ENCODE data around the gene RMI1.

The RMI1 gene

DNA sequence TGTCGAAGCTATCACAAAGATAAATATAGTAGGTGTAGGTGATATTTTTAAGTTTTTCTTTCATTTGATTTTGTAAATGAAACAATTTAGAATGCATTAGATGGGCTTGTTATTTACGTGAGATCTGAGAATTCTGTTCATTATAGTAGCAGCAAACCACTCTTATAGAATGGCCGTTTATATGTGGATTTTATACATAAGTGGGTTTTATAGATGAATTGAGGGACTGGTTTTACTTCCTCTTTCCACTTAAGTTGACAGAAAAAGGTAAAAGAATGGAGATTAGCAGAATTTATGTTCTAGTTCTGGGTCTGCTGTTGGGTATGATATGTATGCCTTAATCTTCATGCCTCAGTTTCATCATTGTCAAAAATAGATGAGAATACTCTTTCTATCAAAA, 5.6 kb downstream of the RMI1 start:
- Mint-ChIP-seq H3K36me3 (peaks cover 12% of the 10 kb centered on the region), H3K27me3 (no peaks in the 10 kb centered on the region), H3K9me3 (no peaks in the 10 kb centered on the region), H3K4me1 (peaks cover 25% of the 10 kb centered on the region), H3K4me3 (no peak overlapping the region), H3K27ac (no peak overlapping the region)

DNA sequence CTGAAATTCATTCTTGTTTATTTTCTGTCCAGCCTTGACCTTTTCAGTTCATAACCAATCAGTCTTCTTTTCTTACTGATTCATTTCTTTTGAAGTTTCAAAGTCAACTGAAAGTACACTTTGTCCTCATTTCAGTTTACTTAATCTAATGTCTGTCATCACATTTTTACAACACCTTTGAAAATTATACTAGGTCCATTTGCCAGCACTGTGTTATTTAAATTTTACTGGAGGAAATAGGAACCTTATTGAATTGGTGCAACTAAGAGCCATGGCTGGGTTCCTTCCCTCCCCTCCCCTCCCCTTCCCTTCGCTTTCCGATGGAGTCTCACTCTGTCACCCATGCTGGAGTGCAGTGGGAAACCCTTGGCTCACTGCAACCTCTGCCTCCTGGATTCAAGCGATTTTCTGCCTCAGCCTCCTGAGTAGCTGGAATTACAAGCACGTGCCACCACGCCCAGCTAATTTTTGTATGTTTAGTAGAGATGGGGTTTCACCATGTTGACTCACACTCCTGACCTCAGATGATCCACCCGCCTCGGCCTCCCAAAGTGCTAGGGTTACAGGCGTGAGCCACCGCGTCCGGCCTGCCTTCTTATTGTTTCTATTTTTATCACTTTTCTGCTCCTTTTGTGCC, 6.3 kb downstream of the RMI1 start:
- Mint-ChIP-seq H3K4me3 (no peak overlapping the region), H3K9me3 (no peaks in the 10 kb centered on the region), H3K27me3 (no peaks in the 10 kb centered on the region), H3K36me3 (peaks cover 14% of the 10 kb centered on the region), H3K27ac (no peak overlapping the region), H3K4me1 (peaks cover 20% of the 10 kb centered on the region)

DNA sequence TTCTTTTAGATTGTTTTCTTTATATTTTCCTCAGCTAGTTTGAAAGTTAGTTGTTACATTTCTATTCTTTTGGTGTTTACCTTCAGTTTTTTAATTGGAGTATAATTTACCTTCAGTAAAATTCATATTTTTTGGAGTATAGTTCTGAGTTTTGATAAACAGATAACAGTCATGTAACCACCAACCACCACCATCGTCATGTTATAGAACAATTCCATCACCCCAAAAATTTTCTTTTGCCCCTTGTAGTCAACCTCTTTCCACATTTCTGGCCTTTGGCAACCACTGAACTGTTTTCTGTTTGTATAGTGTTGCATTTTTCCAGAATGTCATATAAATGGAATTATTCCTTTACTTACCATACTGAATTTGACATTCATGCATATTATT, 6.8 kb downstream of the RMI1 start:
- peaks cover 20% of the 10 kb centered on the region for H3K4me1 Mint-ChIP-seq

DNA sequence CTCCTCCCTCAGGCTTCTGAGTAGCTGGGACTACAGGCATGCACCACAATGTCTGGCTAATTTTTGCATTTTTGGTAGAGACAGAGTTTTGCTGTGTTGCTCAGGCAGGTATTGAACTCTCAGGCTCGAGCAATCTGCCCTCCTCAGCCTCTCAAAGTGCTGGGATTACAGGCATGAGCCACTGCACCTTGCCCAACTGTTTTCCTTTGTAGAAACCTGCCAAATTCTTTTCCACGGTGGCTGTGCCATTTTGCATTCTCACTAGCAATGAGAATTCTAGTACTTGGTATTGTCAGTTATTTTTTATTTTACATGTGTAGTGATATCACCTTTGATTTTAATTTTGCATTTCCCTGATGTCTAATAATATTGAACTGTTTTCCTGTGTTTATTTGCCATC, 7.8 kb downstream of the RMI1 start:
- peaks cover 14% of the 10 kb centered on the region for H3K36me3 Mint-ChIP-seq
- H3K4me1 Mint-ChIP-seq, result peaks cover 12% of the 10 kb centered on the region
- H3K9me3 Mint-ChIP-seq, result no peaks in the 10 kb centered on the region
- H3K4me3 Mint-ChIP-seq, result no peak overlapping the region
- H3K27ac Mint-ChIP-seq, result no peak overlapping the region
- no peaks in the 10 kb centered on the region for H3K27me3 Mint-ChIP-seq

More for the DNA sequence above, 6.8 kb downstream of the RMI1 start:
- no peak overlapping the region for H3K27ac Mint-ChIP-seq
- H3K9me3 Mint-ChIP-seq, result no peaks in the 10 kb centered on the region
- H3K4me3 Mint-ChIP-seq, result no peak overlapping the region
- H3K27me3 Mint-ChIP-seq, result no peaks in the 10 kb centered on the region
- peaks cover 14% of the 10 kb centered on the region for H3K36me3 Mint-ChIP-seq

DNA sequence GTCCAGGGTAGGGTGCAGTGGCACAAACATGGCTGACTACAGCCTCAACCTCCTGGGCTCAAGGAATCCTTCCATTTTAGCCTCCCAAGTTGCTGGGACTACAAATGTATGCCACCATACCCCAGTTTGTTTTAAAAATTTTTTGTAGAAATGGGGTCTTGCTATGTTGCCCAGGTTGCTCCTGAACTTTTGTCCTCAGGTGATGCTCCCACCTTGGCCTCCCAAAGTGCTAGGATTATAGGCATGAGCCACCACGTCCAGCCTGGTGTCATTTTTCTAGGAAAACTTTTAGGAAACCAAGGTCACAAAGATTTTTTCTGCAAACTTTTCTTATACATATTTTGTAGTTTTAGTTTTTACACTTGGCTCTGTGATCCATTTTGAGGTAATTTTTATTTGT, 10.8 kb downstream of the RMI1 start:
- Mint-ChIP-seq H3K4me1 (peaks cover 12% of the 10 kb centered on the region), H3K9me3 (no peaks in the 10 kb centered on the region), H3K27me3 (no peaks in the 10 kb centered on the region), H3K27ac (no peak overlapping the region), H3K36me3 (peaks cover 15% of the 10 kb centered on the region), H3K4me3 (no peak overlapping the region)

DNA sequence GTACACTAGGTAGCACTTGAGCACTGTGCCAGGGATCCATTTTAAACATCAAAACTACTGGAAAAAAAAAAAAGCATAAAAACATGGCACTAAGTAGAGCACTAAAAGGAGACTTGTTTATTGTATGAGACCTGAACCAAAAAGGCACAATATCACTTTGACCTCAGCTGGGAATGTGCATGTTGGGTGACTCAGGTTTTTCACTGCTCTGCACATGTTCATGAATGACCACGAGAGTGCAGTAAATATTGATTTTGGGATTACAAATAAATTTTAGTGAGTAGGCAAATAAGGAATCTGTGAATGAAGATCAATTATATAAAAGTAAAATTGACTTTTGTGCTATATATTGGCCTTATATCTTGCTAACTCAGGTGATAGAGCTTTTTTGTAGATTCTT, 11.8 kb downstream of the RMI1 start:
- no peaks in the 10 kb centered on the region for H3K9me3 Mint-ChIP-seq
- H3K36me3 Mint-ChIP-seq, result peaks cover 15% of the 10 kb centered on the region

DNA sequence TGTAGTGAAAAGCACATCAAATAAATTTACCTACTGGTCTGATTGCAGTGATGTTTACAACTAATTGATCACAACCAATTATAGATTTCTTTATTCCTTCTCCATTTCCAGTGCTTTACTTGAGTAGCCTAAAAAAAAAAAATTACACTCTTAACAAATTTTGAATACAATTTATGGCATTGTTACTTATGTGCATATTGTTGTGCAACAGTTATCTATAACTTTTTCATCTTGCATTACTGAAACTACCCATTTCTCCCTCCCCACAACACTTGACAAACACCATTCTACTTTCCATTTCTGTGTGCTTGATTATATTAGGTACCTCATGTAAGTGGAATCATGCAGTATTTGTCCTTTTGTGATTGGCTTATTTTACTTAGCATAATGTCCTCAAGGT, 12.3 kb downstream of the RMI1 start:
- Mint-ChIP-seq H3K27me3 (no peaks in the 10 kb centered on the region), H3K27ac (no peak overlapping the region), H3K4me3 (no peak overlapping the region), H3K4me1 (no peaks in the 10 kb centered on the region), H3K9me3 (no peaks in the 10 kb centered on the region), H3K36me3 (peaks cover 15% of the 10 kb centered on the region)

More for the DNA sequence above, 11.8 kb downstream of the RMI1 start:
- Mint-ChIP-seq H3K27me3 (no peaks in the 10 kb centered on the region), H3K27ac (no peak overlapping the region), H3K4me1 (peaks cover 3% of the 10 kb centered on the region), H3K4me3 (no peak overlapping the region)

DNA sequence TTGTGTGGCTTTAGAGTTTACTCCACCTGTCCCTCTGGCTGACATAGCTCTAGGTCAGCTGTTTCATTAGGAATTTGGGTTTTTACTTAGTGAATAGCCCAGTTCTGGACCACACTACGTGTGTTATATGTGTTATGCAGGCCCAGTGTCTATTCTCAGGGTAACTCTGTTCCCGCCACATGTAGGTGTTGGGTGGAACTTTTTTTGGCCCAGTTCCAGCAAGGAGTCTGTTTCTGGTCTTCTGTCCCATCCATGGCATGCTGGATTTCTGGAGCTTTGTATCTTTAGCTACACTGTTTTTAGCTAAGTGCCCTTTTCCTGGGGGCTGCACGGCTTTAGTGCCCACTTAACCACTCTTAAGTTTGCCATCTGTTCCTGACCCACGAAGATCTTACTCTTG, 15.5 kb downstream of the RMI1 start:
- no peaks in the 10 kb centered on the region for H3K4me1 Mint-ChIP-seq
- H3K4me3 Mint-ChIP-seq, result no peak overlapping the region
- peaks cover 6% of the 10 kb centered on the region for H3K36me3 Mint-ChIP-seq
- no peaks in the 10 kb centered on the region for H3K9me3 Mint-ChIP-seq
- H3K27me3 Mint-ChIP-seq, result no peaks in the 10 kb centered on the region
- H3K27ac Mint-ChIP-seq, result no peak overlapping the region

DNA sequence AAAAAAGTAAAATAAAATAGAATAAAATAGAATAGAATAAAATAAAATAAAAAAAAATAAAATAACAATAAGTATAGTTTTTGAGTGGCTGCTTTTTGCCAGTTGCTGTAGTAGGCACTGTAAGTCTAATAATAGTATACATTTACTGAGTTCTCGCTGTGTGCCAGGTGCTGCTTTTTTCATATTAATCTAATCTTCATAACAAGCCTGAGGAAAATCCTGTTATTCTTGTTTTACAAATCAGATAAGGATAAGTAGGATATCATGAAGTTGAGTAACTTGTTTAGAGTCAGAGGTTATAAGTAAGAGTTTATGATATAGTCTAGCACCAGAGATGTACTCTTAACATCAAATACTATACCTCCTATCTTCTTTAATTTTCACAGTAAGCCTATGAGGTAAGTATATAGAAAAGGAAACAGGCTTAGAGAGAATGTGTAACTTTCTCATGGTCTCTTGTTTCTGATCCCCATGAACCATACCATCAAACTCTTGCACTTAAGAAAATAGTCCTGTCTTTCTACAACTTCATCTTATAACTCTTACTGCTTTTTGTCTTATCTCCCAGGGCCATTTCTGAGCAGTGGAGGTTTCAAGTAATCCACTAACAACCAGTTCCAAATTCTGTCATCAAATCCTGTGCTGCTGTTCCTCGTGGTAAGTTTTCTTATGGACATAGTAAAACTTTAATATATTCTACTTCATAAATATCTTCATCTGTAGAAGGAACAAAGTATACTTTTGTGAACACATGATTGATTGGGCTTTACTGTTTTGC, 18.7 kb downstream of the RMI1 start:
- peaks cover 12% of the 10 kb centered on the region for H3K4me1 Mint-ChIP-seq
- no peak overlapping the region for H3K27ac Mint-ChIP-seq
- H3K36me3 Mint-ChIP-seq, result peaks cover 8% of the 10 kb centered on the region
- no peaks in the 10 kb centered on the region for H3K9me3 Mint-ChIP-seq
- H3K4me3 Mint-ChIP-seq, result no peak overlapping the region
- no peaks in the 10 kb centered on the region for H3K27me3 Mint-ChIP-seq

DNA sequence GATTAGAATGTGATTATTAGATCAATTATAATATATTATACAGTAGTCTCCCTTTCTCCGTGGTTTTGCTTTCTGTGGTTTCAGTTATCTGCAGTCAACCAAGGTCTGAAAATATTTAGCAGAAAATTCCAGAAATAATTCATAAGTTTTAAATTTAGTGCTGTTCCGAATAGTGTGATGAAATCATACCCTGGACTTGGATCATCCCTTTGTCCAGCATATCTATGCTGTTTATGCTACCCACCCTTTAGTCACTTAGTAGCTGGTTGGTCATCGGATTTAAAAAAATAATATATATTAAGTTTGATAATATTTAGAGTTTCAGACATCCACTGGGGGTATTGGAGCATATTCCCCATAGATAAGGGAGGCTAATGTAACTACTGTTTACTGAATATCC, 19.6 kb downstream of the RMI1 start:
- peaks cover 8% of the 10 kb centered on the region for H3K36me3 Mint-ChIP-seq
- H3K27me3 Mint-ChIP-seq, result no peaks in the 10 kb centered on the region
- peaks cover 12% of the 10 kb centered on the region for H3K4me1 Mint-ChIP-seq
- no peaks in the 10 kb centered on the region for H3K9me3 Mint-ChIP-seq
- no peak overlapping the region for H3K27ac Mint-ChIP-seq
- no peak overlapping the region for H3K4me3 Mint-ChIP-seq

DNA sequence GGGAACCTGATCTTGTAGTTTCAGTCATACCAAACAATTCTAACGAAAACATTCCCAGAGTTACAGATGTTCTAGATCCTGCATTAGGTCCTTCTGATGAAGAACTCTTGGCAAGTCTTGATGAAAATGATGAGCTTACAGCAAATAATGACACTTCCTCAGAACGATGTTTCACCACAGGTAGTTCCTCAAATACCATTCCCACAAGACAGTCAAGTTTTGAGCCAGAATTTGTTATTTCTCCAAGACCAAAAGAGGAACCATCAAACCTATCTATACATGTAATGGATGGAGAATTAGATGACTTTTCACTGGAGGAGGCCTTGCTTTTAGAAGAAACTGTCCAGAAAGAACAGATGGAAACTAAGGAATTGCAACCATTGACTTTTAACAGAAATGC, 21.0 kb downstream of the RMI1 start:
- H3K4me1 Mint-ChIP-seq, result peaks cover 12% of the 10 kb centered on the region
- no peaks in the 10 kb centered on the region for H3K27me3 Mint-ChIP-seq
- no peaks in the 10 kb centered on the region for H3K9me3 Mint-ChIP-seq
- no peak overlapping the region for H3K4me3 Mint-ChIP-seq
- H3K27ac Mint-ChIP-seq, result no peak overlapping the region
- H3K36me3 Mint-ChIP-seq, result peaks cover 4% of the 10 kb centered on the region

DNA sequence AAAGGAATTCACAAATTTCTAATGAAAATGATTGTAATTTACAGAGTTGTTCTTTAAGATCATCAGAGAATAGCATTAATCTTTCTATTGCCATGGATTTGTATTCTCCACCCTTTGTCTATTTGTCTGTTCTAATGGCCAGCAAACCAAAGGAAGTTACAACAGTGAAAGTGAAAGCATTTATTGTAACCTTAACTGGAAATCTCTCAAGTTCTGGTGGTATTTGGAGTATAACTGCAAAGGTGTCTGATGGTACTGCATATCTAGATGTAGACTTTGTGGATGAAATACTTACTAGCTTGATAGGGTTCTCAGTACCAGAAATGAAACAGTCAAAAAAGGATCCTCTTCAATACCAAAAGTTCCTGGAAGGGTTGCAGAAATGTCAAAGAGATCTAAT, 21.7 kb downstream of the RMI1 start:
- Mint-ChIP-seq H3K4me1 (peaks cover 12% of the 10 kb centered on the region), H3K9me3 (no peaks in the 10 kb centered on the region), H3K27me3 (no peaks in the 10 kb centered on the region), H3K36me3 (peaks cover 4% of the 10 kb centered on the region), H3K27ac (no peak overlapping the region), H3K4me3 (no peak overlapping the region)

DNA sequence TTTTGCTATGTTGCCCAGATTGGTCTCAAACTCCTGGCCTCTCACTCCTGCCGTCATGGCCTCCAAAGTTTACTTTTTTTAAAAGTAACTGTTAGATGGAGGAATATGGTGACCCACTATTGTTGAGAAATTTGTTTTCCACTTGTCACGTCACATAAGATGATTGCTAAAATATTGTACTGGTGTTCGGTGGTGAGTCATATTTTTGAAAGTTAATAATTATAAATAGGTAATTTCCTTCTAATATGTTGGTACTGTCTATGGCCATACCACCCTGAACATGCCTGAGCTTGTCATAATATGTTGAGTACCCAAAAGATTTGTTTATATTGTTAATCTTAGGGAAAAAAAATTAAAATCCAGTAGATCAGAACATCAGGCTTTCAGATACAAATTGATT, 22.6 kb downstream of the RMI1 start:
- Mint-ChIP-seq H3K27me3 (no peaks in the 10 kb centered on the region), H3K4me3 (no peak overlapping the region), H3K4me1 (peaks cover 12% of the 10 kb centered on the region), H3K9me3 (no peaks in the 10 kb centered on the region), H3K27ac (no peak overlapping the region), H3K36me3 (peaks cover 4% of the 10 kb centered on the region)

DNA sequence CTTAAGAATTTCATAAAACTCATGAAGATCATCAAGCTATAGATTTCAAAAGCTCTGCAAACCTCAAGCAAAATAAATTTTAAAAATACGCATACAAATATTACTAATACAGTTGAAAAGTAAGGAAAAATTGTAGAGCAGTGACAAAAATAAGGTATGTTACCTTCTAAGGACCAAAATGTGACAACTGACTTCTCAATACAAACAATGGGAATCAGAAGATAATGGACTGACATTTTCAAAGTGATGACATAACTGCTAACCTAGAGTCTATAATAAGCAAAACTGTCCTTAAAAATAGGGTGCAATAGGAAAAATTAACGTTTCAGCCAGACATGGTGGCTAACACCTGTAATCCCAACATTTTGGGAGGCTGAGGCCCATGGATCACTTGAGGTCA, 27.1 kb downstream of the RMI1 start:
- Mint-ChIP-seq H3K4me3 (no peak overlapping the region), H3K36me3 (no peaks in the 10 kb centered on the region), H3K27me3 (no peaks in the 10 kb centered on the region), H3K4me1 (no peaks in the 10 kb centered on the region), H3K27ac (no peak overlapping the region), H3K9me3 (no peaks in the 10 kb centered on the region)

DNA sequence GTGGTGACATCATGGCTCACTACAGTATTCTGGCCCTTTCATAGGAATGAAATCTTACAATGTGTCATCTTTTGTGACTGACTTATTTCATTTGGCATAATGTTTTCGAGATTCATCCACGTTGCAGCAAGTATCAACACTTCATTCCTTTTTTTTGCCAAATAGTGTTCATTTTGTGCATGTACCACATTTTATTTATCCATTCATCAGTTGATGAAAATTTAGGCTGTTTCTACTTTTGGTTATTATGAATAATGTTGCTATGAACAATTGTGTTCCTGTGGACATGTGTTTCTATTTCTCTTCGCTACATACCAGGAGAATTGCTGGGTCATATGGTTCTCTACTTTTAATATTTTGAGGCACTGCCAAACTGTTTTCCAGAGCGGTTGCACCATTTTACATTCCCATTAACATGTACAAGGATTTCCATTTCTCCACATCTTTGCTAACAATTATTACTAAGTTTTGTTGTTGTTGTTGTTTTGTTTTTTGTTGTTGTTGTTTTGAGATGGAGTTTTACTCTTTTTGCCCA, 43.5 kb downstream of the RMI1 start:
- Mint-ChIP-seq H3K27ac (no peak overlapping the region), H3K9me3 (no peaks in the 10 kb centered on the region), H3K36me3 (no peaks in the 10 kb centered on the region), H3K27me3 (peaks cover 3% of the 10 kb centered on the region), H3K4me3 (no peak overlapping the region), H3K4me1 (no peaks in the 10 kb centered on the region)

DNA sequence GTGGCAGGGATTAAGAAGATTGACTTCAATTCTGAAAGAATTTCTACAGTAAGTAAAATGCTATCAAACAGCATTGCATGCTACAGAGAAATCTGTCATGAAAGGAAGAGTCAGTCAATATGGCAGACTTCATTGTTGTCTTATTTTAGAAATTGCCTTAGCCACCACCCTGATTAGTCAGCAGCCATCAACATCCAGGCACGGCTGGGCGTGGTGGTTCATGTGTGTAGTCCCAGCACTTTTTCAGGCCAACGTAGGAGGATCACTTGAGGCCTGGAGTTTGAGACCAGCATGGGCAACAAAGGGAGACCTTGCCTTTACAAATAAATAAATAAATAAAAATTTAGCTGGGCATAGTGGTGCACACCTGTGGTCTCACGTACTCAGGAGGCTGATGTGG, 46.6 kb downstream of the RMI1 start:
- Mint-ChIP-seq H3K27ac (no peak overlapping the region), H3K27me3 (peaks cover 3% of the 10 kb centered on the region), H3K4me3 (no peak overlapping the region), H3K9me3 (no peaks in the 10 kb centered on the region), H3K4me1 (no peaks in the 10 kb centered on the region), H3K36me3 (no peaks in the 10 kb centered on the region)
